GM12874 (cell line): ENCODE data around the gene MCEMP1.
A peak's percentile ranks its signal among the peaks of the same experiment; 100 is the strongest.

Experiments used
- TF ChIP-seq, protein P1 (sequence below): IDR thresholded peaks from 2 replicates; pipeline ENCODE4 v1.5.1; 2011; ENCODE audit warnings: low read depth, mild to moderate bottlenecking, control low read depth, low read length, moderate library complexity; ENCODE audit not compliant: insufficient read depth

The MCEMP1 gene

DNA sequence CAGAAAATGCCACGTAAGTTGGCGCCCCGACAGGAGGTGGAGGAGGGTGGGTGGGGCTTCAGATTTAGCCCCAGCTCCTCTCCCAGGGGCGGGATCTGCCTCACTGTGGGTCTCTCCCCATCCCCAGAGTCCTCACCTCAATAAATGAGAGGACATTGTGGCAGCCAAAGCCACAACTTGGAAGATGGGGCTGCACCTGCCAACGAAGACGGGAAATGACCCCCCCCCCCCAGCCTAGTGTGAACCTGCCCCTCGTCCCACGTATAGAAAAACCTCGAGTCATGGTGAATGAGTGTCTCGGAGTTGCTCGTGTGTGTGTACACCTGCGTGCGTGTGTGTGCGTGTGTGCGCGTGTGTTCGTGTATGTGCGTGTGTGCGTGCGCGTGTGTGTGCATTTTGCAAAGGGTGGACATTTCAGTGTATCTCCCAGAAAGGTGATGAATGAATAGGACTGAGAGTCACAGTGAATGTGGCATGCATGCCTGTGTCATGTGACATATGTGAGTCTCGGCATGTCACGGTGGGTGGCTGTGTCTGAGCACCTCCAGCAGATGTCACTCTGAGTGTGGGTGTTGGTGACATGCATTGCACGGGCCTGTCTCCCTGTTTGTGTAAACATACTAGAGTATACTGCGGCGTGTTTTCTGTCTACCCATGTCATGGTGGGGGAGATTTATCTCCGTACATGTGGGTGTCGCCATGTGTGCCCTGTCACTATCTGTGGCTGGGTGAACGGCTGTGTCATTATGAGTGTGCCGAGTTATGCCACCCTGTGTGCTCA, 2.3 kb downstream of the MCEMP1 start:
- TF ChIP-seq, protein P1, sequence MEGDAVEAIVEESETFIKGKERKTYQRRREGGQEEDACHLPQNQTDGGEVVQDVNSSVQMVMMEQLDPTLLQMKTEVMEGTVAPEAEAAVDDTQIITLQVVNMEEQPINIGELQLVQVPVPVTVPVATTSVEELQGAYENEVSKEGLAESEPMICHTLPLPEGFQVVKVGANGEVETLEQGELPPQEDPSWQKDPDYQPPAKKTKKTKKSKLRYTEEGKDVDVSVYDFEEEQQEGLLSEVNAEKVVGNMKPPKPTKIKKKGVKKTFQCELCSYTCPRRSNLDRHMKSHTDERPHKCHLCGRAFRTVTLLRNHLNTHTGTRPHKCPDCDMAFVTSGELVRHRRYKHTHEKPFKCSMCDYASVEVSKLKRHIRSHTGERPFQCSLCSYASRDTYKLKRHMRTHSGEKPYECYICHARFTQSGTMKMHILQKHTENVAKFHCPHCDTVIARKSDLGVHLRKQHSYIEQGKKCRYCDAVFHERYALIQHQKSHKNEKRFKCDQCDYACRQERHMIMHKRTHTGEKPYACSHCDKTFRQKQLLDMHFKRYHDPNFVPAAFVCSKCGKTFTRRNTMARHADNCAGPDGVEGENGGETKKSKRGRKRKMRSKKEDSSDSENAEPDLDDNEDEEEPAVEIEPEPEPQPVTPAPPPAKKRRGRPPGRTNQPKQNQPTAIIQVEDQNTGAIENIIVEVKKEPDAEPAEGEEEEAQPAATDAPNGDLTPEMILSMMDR = peak; percentile 65

- TF ChIP-seq, protein P1 = no peak
Observed at GRCh38 chr19:7679771-7680605, 3.1 kb downstream of the MCEMP1 start.

DNA sequence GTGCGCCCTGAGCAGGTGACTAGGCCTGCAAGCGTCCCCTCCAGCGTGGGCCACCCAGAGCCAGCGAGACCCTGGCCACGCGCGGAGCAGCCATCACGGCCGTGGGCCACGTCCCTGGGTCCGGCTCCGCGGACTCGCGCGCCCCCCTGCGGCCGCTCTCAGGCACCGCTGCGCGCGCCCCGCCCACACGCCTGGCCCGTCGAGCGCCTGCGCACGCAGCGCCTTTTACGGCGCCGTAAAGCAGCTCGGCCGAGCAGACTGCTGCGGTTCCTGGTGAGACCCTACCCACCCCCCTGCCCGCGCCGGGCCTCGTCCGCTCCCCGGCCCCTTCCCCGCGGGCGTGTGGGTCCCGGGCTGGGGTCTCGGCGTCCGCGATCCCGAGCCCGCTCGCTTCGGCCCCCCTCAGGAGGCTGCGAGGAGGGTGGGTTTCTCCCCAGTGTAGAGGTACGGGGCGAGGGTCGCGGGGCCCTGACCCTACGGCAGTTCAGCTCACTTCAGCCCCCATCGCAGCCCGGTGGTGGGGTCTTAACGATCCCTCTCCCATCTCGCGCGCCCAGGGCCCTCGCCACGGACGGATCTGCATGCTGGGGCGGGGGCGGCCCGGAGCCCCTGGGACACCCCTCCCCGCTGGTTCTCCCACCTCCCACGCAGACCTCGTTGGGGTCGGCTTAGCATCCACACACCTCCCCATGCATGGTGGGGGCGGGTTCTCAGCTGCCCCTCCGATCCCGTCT, 3.9 kb downstream of the MCEMP1 start, which contains the start of gene TRAPPC5:
TRAPPC5 (plus strand) TSS at position 228 of the 734 bp plus-strand sequence. CDS start 1,421 bp downstream, outside the sequence.
- TF ChIP-seq, protein P1 = peak; percentile 96

- TF ChIP-seq, protein P1 = peak; percentile 75
Observed at GRCh38 chr19:7681340-7682174, 4.7 kb downstream of the MCEMP1 start.

DNA sequence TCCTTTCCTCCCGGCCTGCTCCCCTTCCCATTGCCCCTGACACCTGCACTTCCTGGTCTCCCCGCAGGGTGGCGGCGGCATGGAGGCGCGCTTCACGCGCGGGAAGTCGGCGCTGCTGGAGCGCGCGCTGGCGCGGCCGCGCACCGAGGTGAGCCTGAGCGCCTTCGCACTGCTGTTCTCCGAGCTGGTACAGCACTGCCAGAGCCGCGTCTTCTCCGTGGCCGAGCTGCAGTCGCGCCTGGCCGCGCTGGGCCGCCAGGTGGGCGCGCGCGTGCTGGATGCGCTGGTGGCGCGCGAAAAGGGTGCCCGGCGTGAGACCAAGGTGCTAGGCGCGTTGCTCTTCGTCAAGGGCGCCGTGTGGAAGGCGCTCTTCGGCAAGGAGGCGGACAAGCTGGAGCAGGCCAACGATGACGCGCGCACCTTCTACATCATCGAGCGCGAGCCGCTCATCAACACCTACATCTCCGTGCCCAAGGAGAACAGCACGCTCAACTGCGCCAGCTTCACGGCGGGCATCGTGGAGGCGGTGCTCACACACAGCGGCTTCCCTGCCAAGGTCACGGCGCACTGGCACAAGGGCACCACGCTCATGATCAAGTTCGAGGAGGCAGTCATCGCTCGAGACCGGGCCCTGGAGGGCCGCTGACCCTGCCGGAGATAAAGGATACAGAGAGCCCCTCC, 5.4 kb downstream of the MCEMP1 start:
- TF ChIP-seq, protein P1 = no peak

DNA sequence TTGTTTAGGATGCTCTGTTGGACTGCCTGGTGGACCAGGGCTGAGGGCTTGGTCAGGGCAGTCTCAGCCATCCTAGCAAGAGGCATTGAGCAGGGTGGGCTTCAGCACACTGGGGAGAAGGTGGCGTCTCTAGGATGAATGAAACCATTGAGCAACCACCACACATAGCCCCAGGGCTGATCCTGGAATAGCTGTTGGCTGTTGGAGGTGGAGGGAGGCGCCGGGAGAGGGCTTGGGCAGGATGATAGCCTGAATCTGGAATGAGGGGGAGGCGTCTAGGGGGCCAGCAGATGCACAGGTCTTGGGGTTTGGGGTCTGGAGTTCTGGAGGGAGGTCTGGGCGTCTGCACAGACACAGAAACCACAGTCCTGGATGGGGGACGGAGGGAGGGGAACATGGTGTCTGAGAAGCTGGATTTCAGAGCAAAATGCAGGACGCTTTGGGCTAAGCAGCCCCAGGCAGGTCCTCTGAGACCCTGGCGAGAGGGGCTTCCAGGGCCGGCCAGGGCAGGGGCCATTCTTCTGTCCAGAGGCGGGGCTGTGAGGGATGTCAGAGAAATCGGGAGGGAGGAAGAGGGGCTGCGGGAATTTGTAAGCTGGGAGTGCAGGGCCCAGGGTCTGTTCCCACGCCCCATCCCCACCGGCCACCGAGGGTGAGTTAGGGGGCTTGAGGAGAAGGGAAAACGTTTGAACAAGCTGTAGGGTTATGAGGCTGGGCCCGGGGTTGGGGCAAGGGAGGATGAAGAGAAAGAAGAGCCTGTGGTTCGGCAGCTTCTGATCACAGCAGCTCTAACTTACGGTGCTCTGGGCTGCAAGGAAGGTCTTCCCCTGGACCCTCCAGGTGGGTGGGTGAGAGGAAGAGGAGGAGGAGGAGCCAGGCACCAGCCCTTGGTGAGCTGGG, 8.9 kb downstream of the MCEMP1 start:
- TF ChIP-seq, protein P1 = no peak
